ENCODE data around the gene LIN54. TPM values are rescaled to one million over a fixed set of nuclear protein-coding genes. Genes with fewer than 3 reads are reported as not detected.
A peak's percentile ranks its signal among the peaks of the same experiment; 100 is the strongest.

Gene LIN54
- total and polyA plus RNA-seq, 2 of the 4 experiments (the other 2 are of a cell fraction) = 5.3 to 26.9 TPM

DNA sequence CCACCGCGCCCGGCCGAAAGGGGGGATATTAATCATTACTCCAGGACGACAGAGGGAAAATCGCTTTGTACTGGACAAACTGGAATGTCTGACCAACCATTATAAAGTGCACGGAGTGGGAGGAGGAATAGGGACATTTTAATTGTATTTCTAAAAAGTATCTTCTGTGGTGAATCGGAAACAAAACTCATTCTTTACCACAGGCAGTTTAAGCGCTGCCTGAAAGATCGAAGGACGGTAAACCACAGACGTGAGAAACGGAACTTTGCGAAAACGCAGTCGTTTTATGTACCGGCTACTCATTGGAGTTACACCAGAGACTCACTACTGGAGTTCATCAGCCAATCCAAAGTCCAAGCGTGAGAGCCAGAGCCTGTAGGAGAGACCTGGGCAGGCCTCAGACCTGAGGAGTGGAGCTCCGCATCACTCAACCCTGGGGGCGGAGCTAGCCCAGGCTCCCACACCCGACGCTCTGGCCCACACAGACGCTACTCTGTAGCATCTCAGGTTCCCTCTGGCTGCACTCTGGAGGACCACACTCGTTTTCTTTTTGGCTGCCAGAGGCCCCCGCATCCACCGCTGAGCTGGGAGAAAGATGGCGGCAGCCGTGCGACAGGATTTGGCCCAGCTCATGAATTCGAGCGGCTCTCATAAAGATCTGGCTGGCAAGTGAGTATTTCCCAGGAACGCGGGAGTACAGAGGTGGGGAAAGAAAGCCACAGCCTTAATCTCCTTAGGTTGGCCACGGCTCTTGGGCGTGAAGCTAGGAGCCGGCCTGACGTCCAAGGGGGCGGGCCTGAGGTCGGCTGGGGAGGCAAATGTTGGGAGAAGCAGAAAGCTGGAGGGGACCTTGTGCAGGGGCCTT, 24.2 kb upstream of the LIN54 start, which contains the start of gene COPS4:
TSS of gene COPS4 (plus strand) at position 554 of the 865 bp plus-strand sequence. CDS start at position 596, 42 bp downstream.
- Histone ChIP-seq H3K9me3 (ENCODE audit: control insufficient read depth, insufficient read depth, low read length) (no peaks in the 10 kb centered on the region), H3K27me3 (ENCODE audit: control insufficient read depth, insufficient read depth, low read length) (peaks cover 3% of the 10 kb centered on the region), H3K9ac (ENCODE audit: low read depth, low read length) (peak within 1 kb of the TSS; percentile 89), H2AK5ac (ENCODE audit: low read depth, low read length) (peak within 1 kb of the TSS; percentile 66; the same call in 1 of the 2 replicates), H3K36me3 (ENCODE audit: control insufficient read depth, insufficient read depth, low read length) (no peaks in the 10 kb centered on the region), H3K27ac (ENCODE audit: insufficient read depth, low read length) (peak within 1 kb of the TSS; percentile 83), H2BK15ac (ENCODE audit: low read depth, low read length) (peak within 1 kb of the TSS; percentile 73; the same call in 1 of the 3 replicates), H3K4me2 (ENCODE audit: low read depth, low read length) (peak within 1 kb of the TSS; percentile 96), H2BK5ac (ENCODE audit: low read depth, low read length, poor library complexity, severe bottlenecking) (peak within 1 kb of the TSS; percentile 81), H4K5ac (ENCODE audit: low read depth, low read length) (peak within 1 kb of the TSS; percentile 54), H3K4ac (ENCODE audit: low read depth, low read length) (peak within 1 kb of the TSS; percentile 85), H4K8ac (ENCODE audit: low read depth in 2 of 2, low read length in 2 of 2) (peak within 1 kb of the TSS; percentile 10 to 95), H2BK120ac (ENCODE audit: low read depth, low read length) (peak within 1 kb of the TSS; percentile 71), H3K79me1 (ENCODE audit: low read depth in 1 of 2, low read length in 2 of 2) (peaks cover 6 to 33% of the 10 kb centered on the region in 2 experiments; a peak in 3 of 4 replicates), H3K4me3 (ENCODE audit: insufficient read depth, low read depth, low read length) (peak within 1 kb of the TSS; percentile 62), H3K56ac (ENCODE audit: extremely low read depth, insufficient read depth, low read length) (peak within 1 kb of the TSS; percentile 86), H2AK9ac (replicated peaks; ENCODE audit: low read depth, low read length, poor library complexity) (peak within 1 kb of the TSS; percentile 89), H3K9me1 (ENCODE audit: insufficient read depth, low read length) (peaks cover 8% of the 10 kb centered on the region; the same call in 1 of the 2 replicates), H3K14ac (replicated peaks; ENCODE audit: low read depth, low read length) (peak within 1 kb of the TSS; percentile 93), H4K91ac (ENCODE audit: insufficient read depth, low read depth, low read length) (peak within 1 kb of the TSS; percentile 79), H2BK20ac (ENCODE audit: low read depth, low read length) (peak within 1 kb of the TSS; percentile 52; the same call in 1 of the 2 replicates), H3K23ac (ENCODE audit: low read depth, low read length) (peak within 1 kb of the TSS; percentile 78), H3K18ac (ENCODE audit: low read depth, low read length) (peak within 1 kb of the TSS; percentile 51), H3K4me1 (ENCODE audit: control insufficient read depth, insufficient read depth, low read length) (peaks cover 5% of the 10 kb centered on the region), H4K20me1 (ENCODE audit: insufficient read depth, low read length) (no peaks in the 10 kb centered on the region), H2AFZ (replicated peaks; ENCODE audit: low read length, poor library complexity) (peak within 1 kb of the TSS; percentile 95)
- DNase-seq = peak; percentile 100
- dilution Hi-C loops (cut with HindIII; ENCODE audit: low sequenced_read_pairs, unreplicated experiment) (no loop called here), intact Hi-C loops (cut with micrococcal nuclease) (loop anchor here (1.0 to 2.0 kb wide), 4 partner anchors 22 to 573 kb away; partner anchors contain the start of genes SEC31A and THAP9), in situ Hi-C loops (cut with MboI; ENCODE audit: low sequenced_read_pairs) (loop anchor here (25.0 kb wide), 1 partner anchor 598 kb away; the partner anchor contains the start of genes ENOPH1 and HNRNPDL)
- TSS peak; percentile 36 for BruUV-seq (replicated peaks)
- ChIA-PET CTCF (interaction anchor here (0.7 kb wide), 1 partner anchor 40 kb away, joined by 4 read pairs; no protein-coding TSS in a partner anchor), POLR2A (ENCODE audit: unreplicated experiment) (interaction anchor here (0.5 to 1.1 kb wide), 7 partner anchors 10 to 249 kb away, joined by 3 to 19 read pairs (median 5); partner anchors contain the start of genes COQ2 and THAP9)
- ATAC-seq (ENCODE audit: low read depth) = peak; percentile 99
- WGBS, 2 experiments (ENCODE audit: extremely low coverage in 2 of 2, insufficient read length in 1 of 2) = 0% methylated on average over 15 of the region's 39 CpGs; no CpG with 5 or more reads in 1 of the 2 experiments
- TF ChIP-seq CEBPB (IDR thresholded peaks at IDR 0.05; ENCODE audit: low read depth, low read length) = 0 out of 2 replicates have a peak, but pooled peaks have one; percentile 24
- TF ChIP-seq MXI1 (IDR thresholded peaks at IDR 0.05; ENCODE audit: borderline replicate concordance, low read depth, low read length) = peak; percentile 68; the same call in 1 of the 2 replicates
- TF ChIP-seq CHD1 (IDR thresholded peaks at IDR 0.05; ENCODE audit: low read depth, low read length) = peak; percentile 83; the same call in 1 of the 2 replicates
- TF ChIP-seq, protein P1, sequence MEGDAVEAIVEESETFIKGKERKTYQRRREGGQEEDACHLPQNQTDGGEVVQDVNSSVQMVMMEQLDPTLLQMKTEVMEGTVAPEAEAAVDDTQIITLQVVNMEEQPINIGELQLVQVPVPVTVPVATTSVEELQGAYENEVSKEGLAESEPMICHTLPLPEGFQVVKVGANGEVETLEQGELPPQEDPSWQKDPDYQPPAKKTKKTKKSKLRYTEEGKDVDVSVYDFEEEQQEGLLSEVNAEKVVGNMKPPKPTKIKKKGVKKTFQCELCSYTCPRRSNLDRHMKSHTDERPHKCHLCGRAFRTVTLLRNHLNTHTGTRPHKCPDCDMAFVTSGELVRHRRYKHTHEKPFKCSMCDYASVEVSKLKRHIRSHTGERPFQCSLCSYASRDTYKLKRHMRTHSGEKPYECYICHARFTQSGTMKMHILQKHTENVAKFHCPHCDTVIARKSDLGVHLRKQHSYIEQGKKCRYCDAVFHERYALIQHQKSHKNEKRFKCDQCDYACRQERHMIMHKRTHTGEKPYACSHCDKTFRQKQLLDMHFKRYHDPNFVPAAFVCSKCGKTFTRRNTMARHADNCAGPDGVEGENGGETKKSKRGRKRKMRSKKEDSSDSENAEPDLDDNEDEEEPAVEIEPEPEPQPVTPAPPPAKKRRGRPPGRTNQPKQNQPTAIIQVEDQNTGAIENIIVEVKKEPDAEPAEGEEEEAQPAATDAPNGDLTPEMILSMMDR (conservative IDR thresholded peaks at IDR 0.05; ENCODE audit: low read depth, low read length) = peak; percentile 40
- no peak for TF ChIP-seq MAFK (IDR thresholded peaks at IDR 0.05; ENCODE audit: low read depth, low read length)
- TF ChIP-seq POLR2A (IDR thresholded peaks at IDR 0.05; ENCODE audit: low read depth, low read length) = peak; percentile 67
- no peak for TF ChIP-seq NFE2L2 (IDR thresholded peaks at IDR 0.05; ENCODE audit: low read depth, low read length)
- no peak; the same call in none of the 2 replicates for TF ChIP-seq BHLHE40 (IDR thresholded peaks at IDR 0.05; ENCODE audit: low read depth, low read length)
- TF ChIP-seq, protein P2, sequence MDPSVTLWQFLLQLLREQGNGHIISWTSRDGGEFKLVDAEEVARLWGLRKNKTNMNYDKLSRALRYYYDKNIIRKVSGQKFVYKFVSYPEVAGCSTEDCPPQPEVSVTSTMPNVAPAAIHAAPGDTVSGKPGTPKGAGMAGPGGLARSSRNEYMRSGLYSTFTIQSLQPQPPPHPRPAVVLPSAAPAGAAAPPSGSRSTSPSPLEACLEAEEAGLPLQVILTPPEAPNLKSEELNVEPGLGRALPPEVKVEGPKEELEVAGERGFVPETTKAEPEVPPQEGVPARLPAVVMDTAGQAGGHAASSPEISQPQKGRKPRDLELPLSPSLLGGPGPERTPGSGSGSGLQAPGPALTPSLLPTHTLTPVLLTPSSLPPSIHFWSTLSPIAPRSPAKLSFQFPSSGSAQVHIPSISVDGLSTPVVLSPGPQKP (IDR thresholded peaks at IDR 0.05; ENCODE audit: borderline replicate concordance, low read depth, low read length) = no peak
- peak; percentile 9; the same call in 1 of the 2 replicates for TF ChIP-seq FOS (IDR thresholded peaks at IDR 0.05; ENCODE audit: low read depth, low read length)
- peak; percentile 30; the same call in 1 of the 2 replicates for TF ChIP-seq SMC3 (IDR thresholded peaks at IDR 0.05; ENCODE audit: low read depth, low read length)
- peak; percentile 85 for TF ChIP-seq MAZ (IDR thresholded peaks at IDR 0.05; ENCODE audit: borderline replicate concordance, low read depth, low read length)
- no peak for TF ChIP-seq RCOR1 (IDR thresholded peaks at IDR 0.05; ENCODE audit: insufficient replicate concordance, low read length)

Data from IMR-90 (cell line).